ENCODE data around the gene ROR1. TPM values are rescaled to one million over a fixed set of nuclear protein-coding genes. Genes with fewer than 3 reads are reported as not detected.

Gene ROR1
- polyA plus RNA-seq, 1 of the 3 experiments (the other 2 are of a cell fraction), result 4.0 TPM

DNA sequence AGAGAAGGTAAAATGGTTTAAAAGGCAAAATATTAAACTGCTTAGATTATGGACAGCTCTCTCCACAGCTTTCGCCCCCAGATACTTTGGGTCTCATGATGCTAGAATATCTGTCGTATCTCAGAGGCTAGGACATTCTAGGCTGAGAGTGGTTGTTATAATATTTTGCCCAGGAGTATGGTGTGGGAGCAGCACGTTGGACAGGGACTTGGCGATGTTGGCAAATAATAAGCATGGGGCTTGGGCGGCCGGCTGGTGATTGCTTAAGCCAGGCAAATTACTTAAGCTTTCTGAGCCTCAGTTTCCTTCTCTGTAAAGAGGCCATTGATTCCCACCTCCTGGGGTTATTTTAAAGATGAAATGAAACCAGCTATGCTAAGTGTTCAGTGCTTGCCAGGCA, 133.2 kb downstream of the ROR1 start:
- Histone ChIP-seq H3K4me3 (ENCODE audit: low read depth in 2 of 2, low read length in 1 of 2) (no peak overlapping the region), H3K27ac (ENCODE audit: low read depth in 2 of 2, low read length in 1 of 2) (no peak overlapping the region), H3K79me2 (ENCODE audit: insufficient read depth) (no peaks in the 10 kb centered on the region), H3K9ac (no peak overlapping the region), H3K9me3 (no peaks in the 10 kb centered on the region), H3F3A (replicated peaks; ENCODE audit: insufficient read depth) (no peaks in the 10 kb centered on the region), H2AFZ (ENCODE audit: low read depth) (no peak overlapping the region), H3K27me3 (ENCODE audit: insufficient read depth) (no peaks in the 10 kb centered on the region), H4K20me1 (ENCODE audit: insufficient read depth) (no peaks in the 10 kb centered on the region), H3K9me2 (no peaks in the 10 kb centered on the region), H3K4me1 (ENCODE audit: control insufficient read depth in 1 of 2, insufficient read depth in 2 of 2, low read depth in 1 of 2, low read length in 1 of 2) (peaks cover 0 to 23% of the 10 kb centered on the region in 2 experiments; a peak in 2 of 4 replicates), H3K36me3 (replicated peaks in 1 of 2; ENCODE audit: control insufficient read depth in 1 of 2, insufficient read depth in 2 of 2, low read length in 1 of 2) (no peaks in the 10 kb centered on the region), H3K4me2 (no peak overlapping the region)
- ChIA-PET POLR2A (no interaction called here), CTCF (interaction anchor here (0.6 to 2.0 kb wide), 4 partner anchors 16 to 236 kb away, joined by 3 to 5 read pairs (median 4); no protein-coding TSS in a partner anchor)
- TF ChIP-seq GABPA (IDR thresholded peaks at IDR 0.05; ENCODE audit: low read depth) (no peak), GATA2 (CRISPR knock-in tag; IDR thresholded peaks at IDR 0.05) (no peak), NFIC (IDR thresholded peaks at IDR 0.05; ENCODE audit: borderline replicate concordance) (no peak)
- TF ChIP-seq, protein P1, sequence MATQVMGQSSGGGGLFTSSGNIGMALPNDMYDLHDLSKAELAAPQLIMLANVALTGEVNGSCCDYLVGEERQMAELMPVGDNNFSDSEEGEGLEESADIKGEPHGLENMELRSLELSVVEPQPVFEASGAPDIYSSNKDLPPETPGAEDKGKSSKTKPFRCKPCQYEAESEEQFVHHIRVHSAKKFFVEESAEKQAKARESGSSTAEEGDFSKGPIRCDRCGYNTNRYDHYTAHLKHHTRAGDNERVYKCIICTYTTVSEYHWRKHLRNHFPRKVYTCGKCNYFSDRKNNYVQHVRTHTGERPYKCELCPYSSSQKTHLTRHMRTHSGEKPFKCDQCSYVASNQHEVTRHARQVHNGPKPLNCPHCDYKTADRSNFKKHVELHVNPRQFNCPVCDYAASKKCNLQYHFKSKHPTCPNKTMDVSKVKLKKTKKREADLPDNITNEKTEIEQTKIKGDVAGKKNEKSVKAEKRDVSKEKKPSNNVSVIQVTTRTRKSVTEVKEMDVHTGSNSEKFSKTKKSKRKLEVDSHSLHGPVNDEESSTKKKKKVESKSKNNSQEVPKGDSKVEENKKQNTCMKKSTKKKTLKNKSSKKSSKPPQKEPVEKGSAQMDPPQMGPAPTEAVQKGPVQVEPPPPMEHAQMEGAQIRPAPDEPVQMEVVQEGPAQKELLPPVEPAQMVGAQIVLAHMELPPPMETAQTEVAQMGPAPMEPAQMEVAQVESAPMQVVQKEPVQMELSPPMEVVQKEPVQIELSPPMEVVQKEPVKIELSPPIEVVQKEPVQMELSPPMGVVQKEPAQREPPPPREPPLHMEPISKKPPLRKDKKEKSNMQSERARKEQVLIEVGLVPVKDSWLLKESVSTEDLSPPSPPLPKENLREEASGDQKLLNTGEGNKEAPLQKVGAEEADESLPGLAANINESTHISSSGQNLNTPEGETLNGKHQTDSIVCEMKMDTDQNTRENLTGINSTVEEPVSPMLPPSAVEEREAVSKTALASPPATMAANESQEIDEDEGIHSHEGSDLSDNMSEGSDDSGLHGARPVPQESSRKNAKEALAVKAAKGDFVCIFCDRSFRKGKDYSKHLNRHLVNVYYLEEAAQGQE (IDR thresholded peaks at IDR 0.05; ENCODE audit: low read depth, low read length), result peak; percentile 80
- no peak for DNase-seq
- WGBS (ENCODE audit: low lambda C conversion rate), result 96% methylated on average over 6 of the region's 6 CpGs

DNA sequence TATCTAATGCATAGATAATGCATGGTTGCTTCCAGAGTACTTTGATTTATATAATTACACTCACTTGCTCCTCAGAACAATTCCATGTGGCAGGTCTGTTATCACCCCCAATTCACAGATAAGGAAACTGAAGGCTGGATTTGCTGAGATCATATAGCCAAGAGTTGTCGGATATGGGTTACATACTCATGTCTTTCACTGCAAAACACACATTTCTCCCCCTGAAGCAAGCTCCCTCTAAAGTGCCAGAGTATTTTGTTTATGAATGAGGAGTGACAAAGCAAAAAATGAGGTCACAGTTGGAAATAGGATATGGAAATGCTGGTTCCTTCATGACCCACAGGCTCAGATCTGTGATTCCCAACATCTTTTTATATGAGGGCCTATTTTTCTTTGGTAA, 134.2 kb downstream of the ROR1 start:
- POLR2A ChIA-PET, result no interaction called here
- no peak overlapping the region for H2AFZ ChIP-seq (ENCODE audit: low read depth)
- CTCF ChIA-PET, result interaction anchor here (1.3 to 2.0 kb wide), 4 partner anchors 12 to 229 kb away, joined by 3 to 6 read pairs (median 4); no protein-coding TSS in a partner anchor
- no peak overlapping the region for H3K4me2 ChIP-seq
- DNase-seq, result no peak
- no peaks in the 10 kb centered on the region for H3K79me2 ChIP-seq (ENCODE audit: insufficient read depth)
- whole genome bisulfite sequencing (ENCODE audit: low lambda C conversion rate), result 94% methylated on average over 1 of the region's 1 CpG
- no peaks in the 10 kb centered on the region for H3F3A ChIP-seq (replicated peaks; ENCODE audit: insufficient read depth)
- H3K9ac ChIP-seq, result no peak overlapping the region
- no peak overlapping the region for H3K27ac ChIP-seq (ENCODE audit: low read depth in 2 of 2, low read length in 1 of 2)
- H3K4me1 ChIP-seq (ENCODE audit: control insufficient read depth in 1 of 2, insufficient read depth in 2 of 2, low read depth in 1 of 2, low read length in 1 of 2), result peaks cover 0 to 27% of the 10 kb centered on the region in 2 experiments; a peak in 2 of 4 replicates
- no peaks in the 10 kb centered on the region for H3K9me2 ChIP-seq
- H3K36me3 ChIP-seq (replicated peaks in 1 of 2; ENCODE audit: control insufficient read depth in 1 of 2, insufficient read depth in 2 of 2, low read length in 1 of 2), result no peaks in the 10 kb centered on the region
- H3K4me3 ChIP-seq (ENCODE audit: low read depth in 2 of 2, low read length in 1 of 2), result no peak overlapping the region
- H3K27me3 ChIP-seq (ENCODE audit: insufficient read depth), result no peaks in the 10 kb centered on the region
- no peaks in the 10 kb centered on the region for H4K20me1 ChIP-seq (ENCODE audit: insufficient read depth)
- no peaks in the 10 kb centered on the region for H3K9me3 ChIP-seq
- TF ChIP-seq TAF1 (IDR thresholded peaks at IDR 0.05; ENCODE audit: borderline replicate concordance, low read depth, low read length) (no peak), FOXM1 (IDR thresholded peaks at IDR 0.05; ENCODE audit: low read depth) (no peak), GATA2 (CRISPR knock-in tag; IDR thresholded peaks at IDR 0.05) (no peak), ELF1 (IDR thresholded peaks at IDR 0.05) (no peak), SMC3 (IDR thresholded peaks at IDR 0.05; ENCODE audit: low read depth, low read length) (no peak), POLR2AphosphoS5 (IDR thresholded peaks at IDR 0.05; ENCODE audit: low read depth, low read length) (no peak), FOSL2 (IDR thresholded peaks at IDR 0.05; ENCODE audit: borderline replicate concordance, low read depth) (no peak), EP300 (IDR thresholded peaks at IDR 0.05; ENCODE audit: borderline replicate concordance in 1 of 2, low read depth in 1 of 2, low read length in 1 of 2) (no peak), RFX5 (IDR thresholded peaks at IDR 0.05; ENCODE audit: low read length) (no peak), GABPA (IDR thresholded peaks at IDR 0.05; ENCODE audit: low read depth) (no peak), FOXJ3 (CRISPR knock-in tag; IDR thresholded peaks at IDR 0.05) (no peak), TCF12 (IDR thresholded peaks at IDR 0.05) (no peak), RXRA (IDR thresholded peaks at IDR 0.05; ENCODE audit: borderline replicate concordance, low read depth) (no peak), RAD21 (IDR thresholded peaks at IDR 0.05; ENCODE audit: low read length) (no peak)
- TF ChIP-seq, protein P2, sequence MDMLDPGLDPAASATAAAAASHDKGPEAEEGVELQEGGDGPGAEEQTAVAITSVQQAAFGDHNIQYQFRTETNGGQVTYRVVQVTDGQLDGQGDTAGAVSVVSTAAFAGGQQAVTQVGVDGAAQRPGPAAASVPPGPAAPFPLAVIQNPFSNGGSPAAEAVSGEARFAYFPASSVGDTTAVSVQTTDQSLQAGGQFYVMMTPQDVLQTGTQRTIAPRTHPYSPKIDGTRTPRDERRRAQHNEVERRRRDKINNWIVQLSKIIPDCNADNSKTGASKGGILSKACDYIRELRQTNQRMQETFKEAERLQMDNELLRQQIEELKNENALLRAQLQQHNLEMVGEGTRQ (IDR thresholded peaks at IDR 0.05; ENCODE audit: borderline replicate concordance, low read depth, low read length), result no peak
- TF ChIP-seq, protein P3, sequence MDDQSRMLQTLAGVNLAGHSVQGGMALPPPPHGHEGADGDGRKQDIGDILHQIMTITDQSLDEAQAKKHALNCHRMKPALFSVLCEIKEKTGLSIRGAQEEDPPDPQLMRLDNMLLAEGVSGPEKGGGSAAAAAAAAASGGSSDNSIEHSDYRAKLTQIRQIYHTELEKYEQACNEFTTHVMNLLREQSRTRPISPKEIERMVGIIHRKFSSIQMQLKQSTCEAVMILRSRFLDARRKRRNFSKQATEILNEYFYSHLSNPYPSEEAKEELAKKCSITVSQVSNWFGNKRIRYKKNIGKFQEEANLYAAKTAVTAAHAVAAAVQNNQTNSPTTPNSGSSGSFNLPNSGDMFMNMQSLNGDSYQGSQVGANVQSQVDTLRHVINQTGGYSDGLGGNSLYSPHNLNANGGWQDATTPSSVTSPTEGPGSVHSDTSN (IDR thresholded peaks at IDR 0.05), result no peak
- TF ChIP-seq, protein P4, sequence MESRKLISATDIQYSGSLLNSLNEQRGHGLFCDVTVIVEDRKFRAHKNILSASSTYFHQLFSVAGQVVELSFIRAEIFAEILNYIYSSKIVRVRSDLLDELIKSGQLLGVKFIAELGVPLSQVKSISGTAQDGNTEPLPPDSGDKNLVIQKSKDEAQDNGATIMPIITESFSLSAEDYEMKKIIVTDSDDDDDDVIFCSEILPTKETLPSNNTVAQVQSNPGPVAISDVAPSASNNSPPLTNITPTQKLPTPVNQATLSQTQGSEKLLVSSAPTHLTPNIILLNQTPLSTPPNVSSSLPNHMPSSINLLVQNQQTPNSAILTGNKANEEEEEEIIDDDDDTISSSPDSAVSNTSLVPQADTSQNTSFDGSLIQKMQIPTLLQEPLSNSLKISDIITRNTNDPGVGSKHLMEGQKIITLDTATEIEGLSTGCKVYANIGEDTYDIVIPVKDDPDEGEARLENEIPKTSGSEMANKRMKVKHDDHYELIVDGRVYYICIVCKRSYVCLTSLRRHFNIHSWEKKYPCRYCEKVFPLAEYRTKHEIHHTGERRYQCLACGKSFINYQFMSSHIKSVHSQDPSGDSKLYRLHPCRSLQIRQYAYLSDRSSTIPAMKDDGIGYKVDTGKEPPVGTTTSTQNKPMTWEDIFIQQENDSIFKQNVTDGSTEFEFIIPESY (IDR thresholded peaks at IDR 0.05; ENCODE audit: borderline replicate concordance, low read depth), result no peak
- TF ChIP-seq, protein P5, sequence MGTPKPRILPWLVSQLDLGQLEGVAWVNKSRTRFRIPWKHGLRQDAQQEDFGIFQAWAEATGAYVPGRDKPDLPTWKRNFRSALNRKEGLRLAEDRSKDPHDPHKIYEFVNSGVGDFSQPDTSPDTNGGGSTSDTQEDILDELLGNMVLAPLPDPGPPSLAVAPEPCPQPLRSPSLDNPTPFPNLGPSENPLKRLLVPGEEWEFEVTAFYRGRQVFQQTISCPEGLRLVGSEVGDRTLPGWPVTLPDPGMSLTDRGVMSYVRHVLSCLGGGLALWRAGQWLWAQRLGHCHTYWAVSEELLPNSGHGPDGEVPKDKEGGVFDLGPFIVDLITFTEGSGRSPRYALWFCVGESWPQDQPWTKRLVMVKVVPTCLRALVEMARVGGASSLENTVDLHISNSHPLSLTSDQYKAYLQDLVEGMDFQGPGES (IDR thresholded peaks at IDR 0.05; ENCODE audit: low read depth, low read length), result no peak
